ENCODE results near the gene PRKCE.

The PRKCE gene

GRCh38 chr2:45975752-45976517, 324.5 kb downstream of the PRKCE start:
- no peak for TF ChIP-seq CTCF (IDR thresholded peaks at IDR 0.05; ENCODE audit: low read depth, low read length, missing control alignments)

GRCh38 chr2:45978302-45978859, 326.9 kb downstream of the PRKCE start:
- no peaks in the 10 kb centered on the region for H3K36me3 ChIP-seq (replicated peaks)
- in situ Hi-C loops (cut with HindIII; ENCODE audit: low pct_ligation_motif_present, low sequenced_read_pairs): no loop called here

More at GRCh38 chr2:45975752-45976517, 324.5 kb downstream of the PRKCE start:
- in situ Hi-C loops (cut with HindIII; ENCODE audit: low pct_ligation_motif_present, low sequenced_read_pairs): no loop called here
- H3K27me3 ChIP-seq (replicated peaks): no peaks in the 10 kb centered on the region
- DNase-seq: no peak
- H3K36me3 ChIP-seq (replicated peaks): no peaks in the 10 kb centered on the region
- H3K4me3 ChIP-seq (ENCODE audit: low read depth, low read length): no peak overlapping the region
- H3K27ac ChIP-seq: no peak overlapping the region

GRCh38 chr2:45979065-45979464, 327.6 kb downstream of the PRKCE start:
- in situ Hi-C loops (cut with HindIII; ENCODE audit: low pct_ligation_motif_present, low sequenced_read_pairs): no loop called here
- TF ChIP-seq CTCF (IDR thresholded peaks at IDR 0.05; ENCODE audit: low read depth, low read length, missing control alignments): no peak
- no peak for DNase-seq

More at GRCh38 chr2:45978302-45978859, 326.9 kb downstream of the PRKCE start:
- H3K4me3 ChIP-seq (ENCODE audit: low read depth, low read length): no peak overlapping the region
- H3K27ac ChIP-seq: no peak overlapping the region
- TF ChIP-seq CTCF (IDR thresholded peaks at IDR 0.05; ENCODE audit: low read depth, low read length, missing control alignments): no peak
- no peaks in the 10 kb centered on the region for H3K27me3 ChIP-seq (replicated peaks)
- no peak for DNase-seq

GRCh38 chr2:45980161-45980865, 328.8 kb downstream of the PRKCE start:
- H3K36me3 ChIP-seq (replicated peaks): no peaks in the 10 kb centered on the region
- no peak for DNase-seq
- no peak for TF ChIP-seq CTCF (IDR thresholded peaks at IDR 0.05; ENCODE audit: low read depth, low read length, missing control alignments)

More at GRCh38 chr2:45979065-45979464, 327.6 kb downstream of the PRKCE start:
- no peaks in the 10 kb centered on the region for H3K36me3 ChIP-seq (replicated peaks)
- no peak overlapping the region for H3K27ac ChIP-seq
- no peaks in the 10 kb centered on the region for H3K27me3 ChIP-seq (replicated peaks)
- no peak overlapping the region for H3K4me3 ChIP-seq (ENCODE audit: low read depth, low read length)

GRCh38 chr2:45981384-45981930, 330.0 kb downstream of the PRKCE start:
- Histone ChIP-seq H3K27ac (no peak overlapping the region), H3K4me3 (ENCODE audit: low read depth, low read length) (no peak overlapping the region), H3K36me3 (replicated peaks) (no peaks in the 10 kb centered on the region), H3K27me3 (replicated peaks) (no peaks in the 10 kb centered on the region)
- no peak for DNase-seq
- in situ Hi-C loops (cut with HindIII; ENCODE audit: low pct_ligation_motif_present, low sequenced_read_pairs): no loop called here
- TF ChIP-seq CTCF (IDR thresholded peaks at IDR 0.05; ENCODE audit: low read depth, low read length, missing control alignments): no peak

More at GRCh38 chr2:45980161-45980865, 328.8 kb downstream of the PRKCE start:
- in situ Hi-C loops (cut with HindIII; ENCODE audit: low pct_ligation_motif_present, low sequenced_read_pairs): no loop called here
- Histone ChIP-seq H3K27me3 (replicated peaks) (no peaks in the 10 kb centered on the region), H3K27ac (no peak overlapping the region), H3K4me3 (ENCODE audit: low read depth, low read length) (no peak overlapping the region)
